Stimulated activated CD8-positive, alpha-beta memory T cell treated with anti-CD3 and anti-CD28 coated beads, Interleukin-12 subunit alpha, Interleukin-12 subunit beta, amount 100 ng/mL, for 4 hours (primary cell): Measurements from ENCODE around the gene NMT1.

Experiments used
- DNase-seq: peaks from one replicate; pipeline ENCODE4 v3.0.0-alpha.2; 2020; ENCODE audit warnings: low read depth

The NMT1 gene

GRCh38 chr17:45060797-45061605 lies at the start of gene NMT1:
NMT1 (plus strand) TSS chr17:45061317; CDS start chr17:45061330, 13 bp downstream.
- peak; percentile 87 for DNase-seq

DNA sequence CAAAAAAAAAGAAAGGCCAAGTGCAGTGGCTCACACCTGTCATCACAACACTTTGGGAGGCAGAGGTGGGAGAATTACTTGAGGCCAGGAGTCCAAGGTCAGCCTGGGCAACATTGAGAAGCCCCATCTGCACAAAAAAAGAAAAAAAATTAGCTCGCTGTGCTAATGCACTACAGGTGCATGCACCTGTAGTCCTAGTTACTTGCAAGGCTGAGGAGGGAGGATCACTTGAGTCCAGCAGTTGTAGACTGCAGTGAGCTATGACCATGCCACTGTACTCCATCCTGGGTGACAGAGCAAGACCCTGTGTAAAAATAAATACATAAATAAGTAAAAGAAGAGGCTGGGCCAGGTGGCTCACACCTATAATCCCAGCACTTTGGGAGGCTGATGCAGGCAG lies 49.4 kb upstream of the NMT1 start:
- DNase-seq, result no peak

DNA sequence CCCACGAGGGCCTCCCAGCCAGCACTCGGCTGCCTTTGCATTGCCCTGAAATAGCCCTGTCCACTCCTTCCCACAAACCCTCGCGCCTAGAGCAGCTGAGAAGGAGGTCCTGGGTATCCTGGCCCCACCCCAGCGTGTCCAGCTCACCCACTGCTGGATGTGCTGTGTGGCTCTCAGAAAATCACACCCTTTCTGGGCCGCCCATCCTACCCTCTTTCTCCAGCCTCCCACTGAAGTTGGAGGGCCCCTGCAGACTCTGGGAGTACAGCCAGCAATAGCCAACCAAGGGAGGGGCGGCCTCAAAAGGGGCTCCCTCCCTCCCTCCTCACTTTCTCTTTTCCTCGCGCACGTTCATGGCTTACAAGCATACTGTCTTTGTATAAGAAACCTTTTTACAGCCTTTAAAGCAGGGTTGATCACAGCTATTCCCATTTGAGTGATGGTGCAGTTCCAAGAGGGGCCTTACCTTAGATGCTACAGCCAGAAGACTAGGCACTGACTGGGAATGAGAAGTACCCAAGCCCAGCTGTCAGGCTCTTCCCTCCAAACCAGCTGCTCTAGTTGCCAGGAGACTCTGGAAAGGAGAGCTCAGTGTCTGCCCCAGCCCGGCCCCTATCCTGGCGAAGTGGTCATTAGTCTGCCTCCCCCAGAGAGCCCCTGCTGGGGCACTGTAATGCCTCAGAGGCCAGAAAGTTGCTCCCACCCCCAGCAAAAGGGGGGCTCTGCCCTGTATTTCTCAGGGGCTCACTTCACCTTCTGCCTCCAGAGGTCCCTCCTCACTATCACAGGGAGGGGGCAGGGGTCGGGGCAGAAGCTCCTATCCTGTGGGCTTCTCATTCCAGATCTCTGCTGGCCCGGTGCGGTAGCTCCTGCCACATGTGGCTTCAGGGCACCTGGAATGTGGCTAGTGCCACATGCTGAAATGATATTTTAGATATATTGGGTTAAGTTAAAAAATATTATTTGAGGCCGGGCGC lies 47.8 kb upstream of the NMT1 start:
- DNase-seq, result no peak

DNA sequence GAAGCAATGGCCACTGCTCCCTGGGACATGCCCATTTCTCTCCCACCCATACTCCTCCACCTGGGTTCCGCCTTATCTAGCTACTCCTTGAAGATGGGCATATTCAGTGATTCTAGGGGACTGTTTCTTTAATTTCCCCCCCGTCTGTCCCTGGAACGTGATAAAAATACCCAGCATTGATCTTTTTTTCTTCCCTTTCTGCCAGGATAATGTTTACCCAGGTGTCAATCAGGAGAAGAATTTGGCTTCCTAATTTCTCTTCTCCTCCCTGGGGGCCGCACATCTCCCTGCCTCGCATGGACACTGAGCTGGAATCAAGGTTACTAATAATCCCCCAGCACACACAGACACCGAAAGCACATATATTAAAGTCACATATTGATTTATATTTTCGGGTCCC lies 44.9 kb upstream of the NMT1 start:
- DNase-seq, result no peak

DNA sequence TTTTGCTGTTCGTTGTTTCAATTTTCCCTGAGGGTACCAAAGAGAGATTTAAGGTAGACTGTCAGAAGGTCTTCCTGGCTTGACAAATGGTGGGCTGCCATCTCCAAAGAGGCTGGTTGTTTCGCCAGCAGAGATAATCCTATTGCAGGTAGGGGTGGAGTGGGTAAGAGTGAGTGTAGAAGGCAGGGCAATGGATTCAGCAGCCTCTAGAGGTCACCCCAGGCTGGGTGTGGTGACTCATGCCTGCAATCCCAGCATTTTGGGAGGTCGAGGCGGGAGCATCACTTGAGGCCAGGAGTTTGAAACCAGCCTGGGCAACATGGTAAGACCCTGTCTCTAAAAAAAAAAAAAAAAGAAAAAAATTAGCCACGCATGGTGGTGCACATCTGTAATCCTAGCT lies 44.3 kb upstream of the NMT1 start:
- no peak for DNase-seq

GRCh38 chr17:45018514-45018847 lies 42.6 kb upstream of the NMT1 start:
- DNase-seq, result no peak

DNA sequence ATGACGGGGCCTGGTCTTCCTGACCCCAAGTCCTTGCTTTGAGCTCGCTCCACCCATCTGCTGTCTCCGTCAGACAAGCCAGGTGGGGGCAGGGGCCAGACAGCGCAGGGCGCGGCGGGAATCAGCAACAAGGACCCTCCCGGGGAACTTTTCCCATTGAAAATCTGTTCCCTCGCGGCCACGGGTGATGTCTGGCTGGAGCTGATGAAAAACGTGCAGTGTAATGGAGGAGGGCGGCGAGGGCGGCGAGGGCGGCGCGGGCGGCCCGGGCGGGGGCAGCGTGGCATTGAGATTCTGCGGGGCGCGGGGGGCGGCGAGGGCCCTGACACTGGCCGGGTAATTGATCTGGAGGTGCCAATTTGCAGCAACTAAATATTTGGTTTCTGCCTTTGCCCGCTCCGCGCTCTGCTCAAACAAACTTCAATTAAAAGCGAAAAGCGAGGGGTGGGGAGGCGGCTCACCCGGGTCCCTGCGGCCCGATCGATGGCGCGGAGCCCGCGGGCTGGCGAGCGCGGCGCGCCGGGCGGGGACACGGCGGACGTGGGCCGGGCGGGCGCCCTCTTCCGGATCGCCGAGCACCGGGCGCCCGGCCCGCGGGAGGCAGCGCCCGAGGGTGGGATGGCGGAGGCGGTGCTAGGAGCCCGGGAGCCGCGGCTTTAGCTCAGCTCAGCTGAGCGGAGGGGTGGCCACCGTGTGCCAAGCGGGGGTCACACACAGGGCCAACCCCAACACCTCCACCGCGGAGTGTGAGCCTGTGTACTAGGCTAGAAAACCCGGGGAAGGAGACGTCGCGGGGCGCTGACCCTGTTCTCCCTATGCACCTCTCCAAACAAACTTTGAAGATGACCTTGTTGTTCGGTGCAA lies 42.0 kb upstream of the NMT1 start:
- DNase-seq, result peak; percentile 19

GRCh38 chr17:45020354-45021138 lies 40.6 kb upstream of the NMT1 start:
- DNase-seq, result no peak

DNA sequence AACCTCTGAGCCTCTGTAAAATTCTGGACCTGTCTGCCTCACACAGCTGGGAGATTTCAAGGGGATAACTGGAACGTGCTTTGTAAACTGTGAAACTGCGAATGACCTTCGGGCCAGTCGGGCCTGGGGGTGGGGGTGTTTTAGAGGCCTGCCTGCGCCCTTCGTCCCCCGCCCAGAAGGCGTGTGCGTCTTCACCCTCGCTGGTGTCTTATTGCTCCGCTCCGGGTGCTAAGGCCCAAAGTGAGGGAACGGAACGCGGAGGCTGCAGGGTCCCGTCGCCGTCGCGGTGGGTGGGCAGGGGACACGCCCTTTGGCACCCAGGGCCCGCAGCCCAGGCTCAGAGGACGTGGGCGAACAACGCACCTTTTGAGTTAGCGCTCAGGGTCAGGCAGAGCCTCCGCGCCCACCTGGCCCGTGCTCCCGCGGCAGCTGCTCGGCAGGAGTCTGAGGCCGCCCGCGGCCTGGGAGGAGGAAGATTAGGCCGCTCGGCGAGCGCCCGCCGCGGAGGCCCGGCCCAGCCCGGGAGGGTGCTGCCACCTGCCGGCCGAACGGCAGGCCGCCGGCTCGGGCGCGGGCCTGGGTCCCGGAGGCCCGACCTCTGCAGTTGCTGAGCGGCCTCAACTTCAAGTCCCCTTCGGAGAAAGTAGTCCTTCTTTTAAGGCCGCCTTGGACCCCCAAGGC lies 39.4 kb upstream of the NMT1 start:
- peak; percentile 54 for DNase-seq

- DNase-seq, result no peak
Measured at GRCh38 chr17:45022288-45022648, 38.8 kb upstream of the NMT1 start.

DNA sequence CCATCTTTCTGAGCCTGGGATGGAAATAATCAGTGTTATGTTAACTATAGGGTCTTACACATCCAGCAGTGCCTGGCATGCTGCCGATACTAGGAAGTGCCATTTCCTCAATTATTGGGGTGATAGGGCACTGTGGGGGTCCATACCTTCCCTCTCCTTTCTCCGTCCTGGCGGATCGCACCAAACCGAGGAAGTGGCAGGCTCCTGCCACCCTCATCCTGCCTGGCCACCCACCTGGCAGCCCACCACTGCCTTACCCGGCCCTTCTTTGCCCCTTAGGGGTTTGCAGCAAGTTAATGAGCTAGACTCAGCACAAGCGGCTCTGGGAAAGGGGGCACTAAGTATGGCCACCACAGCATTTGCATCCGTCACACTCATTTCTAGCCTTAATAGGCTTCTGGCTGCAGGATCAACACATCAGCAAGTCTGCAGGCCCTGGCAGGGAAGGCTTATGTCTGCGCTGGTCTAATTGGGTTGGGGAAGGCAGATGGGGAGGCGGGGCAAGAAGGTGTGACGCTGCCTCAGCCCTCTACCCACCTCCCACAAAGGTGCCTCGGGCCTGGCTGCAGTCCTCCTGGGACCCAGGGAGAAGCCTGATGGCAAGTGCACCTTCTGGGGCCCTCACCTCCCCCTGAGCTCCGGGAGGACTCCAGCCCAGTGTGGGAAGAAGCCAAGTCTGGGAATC lies 38.3 kb upstream of the NMT1 start:
- no peak for DNase-seq

DNA sequence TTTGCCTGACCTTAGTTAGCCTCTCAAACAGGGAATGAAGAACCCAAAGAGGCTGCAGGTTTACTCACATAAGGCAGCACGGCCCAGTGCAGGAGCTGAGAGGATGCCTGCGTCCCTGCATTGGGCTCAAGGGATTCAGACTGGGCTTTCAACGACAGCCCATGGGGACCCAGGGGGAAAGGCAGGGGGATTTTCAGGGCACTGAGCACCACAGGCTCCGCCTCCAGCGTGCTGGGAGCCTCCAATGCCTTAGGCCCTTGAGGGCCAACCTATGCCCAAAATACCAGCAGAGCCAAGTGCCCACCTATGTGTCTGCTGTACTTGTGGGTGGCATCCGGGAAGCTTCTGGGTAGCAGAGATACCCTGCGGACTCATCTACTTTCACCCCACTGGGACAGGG lies 32.0 kb upstream of the NMT1 start:
- DNase-seq, result no peak

- no peak for DNase-seq
Measured at GRCh38 chr17:45029758-45030423, 31.2 kb upstream of the NMT1 start.

- DNase-seq, result no peak
Measured at GRCh38 chr17:45030733-45031132, 30.4 kb upstream of the NMT1 start.

GRCh38 chr17:45031231-45032173 lies 29.6 kb upstream of the NMT1 start:
- no peak for DNase-seq

DNA sequence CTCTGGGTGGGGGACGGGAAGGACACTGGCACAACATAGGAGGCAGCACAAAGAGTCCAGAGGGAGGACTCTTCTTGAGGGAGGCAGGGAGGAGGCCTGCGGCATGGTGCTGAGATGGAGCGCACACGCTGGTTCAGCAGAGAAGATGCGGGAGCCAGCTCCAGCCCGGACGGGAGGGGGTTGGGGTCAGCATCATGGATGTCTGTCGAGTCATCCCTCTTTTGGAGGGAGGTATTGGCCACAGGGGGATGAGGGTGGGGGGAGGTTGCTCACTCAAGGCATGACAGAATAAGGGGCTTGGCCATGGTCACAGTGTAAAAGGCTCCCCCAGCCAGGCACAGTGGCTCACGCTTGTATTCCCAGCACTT lies 29.0 kb upstream of the NMT1 start:
- no peak for DNase-seq

- no peak for DNase-seq
Measured at GRCh38 chr17:45034599-45034998, 26.5 kb upstream of the NMT1 start.

- DNase-seq, result no peak
Measured at GRCh38 chr17:45035848-45036247, 25.3 kb upstream of the NMT1 start.

GRCh38 chr17:45036691-45037090 lies 24.4 kb upstream of the NMT1 start:
- no peak for DNase-seq
